COLO668 (cell line): Measurements from ENCODE around the gene DEGS2.

Source experiments
- DNase-seq: peaks from one replicate; lab custom pipeline; 2025; ENCODE audit not compliant: unreplicated experiment; lab: John Stamatoyannopoulos, UW

The DEGS2 gene

GRCh38 chr14:100135073-100135472, 24.4 kb downstream of the DEGS2 start:
- no peak for DNase-seq

- DNase-seq, result no peak
These were observed 24.9 kb downstream of the DEGS2 start for GRCh38 chr14:100134586-100134985.

GRCh38 chr14:100132903-100133510, 26.4 kb downstream of the DEGS2 start:
- no peak for DNase-seq

GRCh38 chr14:100132161-100132902, 27.1 kb downstream of the DEGS2 start:
- no peak for DNase-seq

- peak; percentile 38 for DNase-seq
These were observed 28.3 kb downstream of the DEGS2 start for GRCh38 chr14:100131181-100131580.

GRCh38 chr14:100130521-100130920, 28.9 kb downstream of the DEGS2 start:
- no peak for DNase-seq

GRCh38 chr14:100129161-100129589, 30.3 kb downstream of the DEGS2 start:
- DNase-seq, result no peak

GRCh38 chr14:100128688-100129087, 30.8 kb downstream of the DEGS2 start:
- no peak for DNase-seq

- no peak for DNase-seq
These were observed 31.5 kb downstream of the DEGS2 start for GRCh38 chr14:100127853-100128455.

- DNase-seq, result no peak
These were observed 33.0 kb downstream of the DEGS2 start for GRCh38 chr14:100126401-100126800.

- peak; percentile 10 for DNase-seq
These were observed 34.8 kb downstream of the DEGS2 start for GRCh38 chr14:100124551-100125088.

GRCh38 chr14:100123618-100124017, 35.8 kb downstream of the DEGS2 start:
- DNase-seq, result no peak

- no peak for DNase-seq
These were observed 36.8 kb downstream of the DEGS2 start for GRCh38 chr14:100122481-100123223.

GRCh38 chr14:100121643-100122480, 37.6 kb downstream of the DEGS2 start:
- no peak for DNase-seq

- no peak for DNase-seq
These were observed 38.7 kb downstream of the DEGS2 start for GRCh38 chr14:100120522-100121269.

- DNase-seq, result no peak
These were observed 40.2 kb downstream of the DEGS2 start for GRCh38 chr14:100119251-100119650.

- no peak for DNase-seq
These were observed 40.9 kb downstream of the DEGS2 start for GRCh38 chr14:100118396-100119011.

GRCh38 chr14:100117633-100118395, 41.6 kb downstream of the DEGS2 start:
- peak; percentile 87 for DNase-seq
